ENCODE measurements around the gene APOD.
"Not testable (repeated sequence)": the region's sequence is repeated elsewhere in the genome, so short reads cannot be mapped to it uniquely, and the experiment has no call there.

DNA sequence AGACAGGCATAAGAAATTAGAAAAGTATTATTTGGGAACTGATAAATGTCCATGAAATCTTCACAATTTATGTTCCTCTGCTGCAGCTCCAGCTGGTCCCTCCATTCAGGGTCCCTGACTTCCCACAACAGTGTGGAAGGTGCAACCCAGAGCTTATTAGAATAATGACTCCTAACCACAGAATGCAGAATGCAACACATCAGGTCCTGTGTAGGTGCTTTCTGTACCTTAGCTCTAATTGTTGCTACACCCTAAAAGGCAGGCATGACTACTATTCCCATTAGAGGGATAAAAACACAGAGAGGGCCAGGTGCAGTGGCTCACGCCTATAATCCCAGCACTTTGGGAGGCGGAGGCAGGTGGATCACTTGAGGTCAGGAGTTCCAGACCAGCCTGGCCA lies 6.6 kb upstream of the APOD start:
- TF ChIP-seq, protein P1, sequence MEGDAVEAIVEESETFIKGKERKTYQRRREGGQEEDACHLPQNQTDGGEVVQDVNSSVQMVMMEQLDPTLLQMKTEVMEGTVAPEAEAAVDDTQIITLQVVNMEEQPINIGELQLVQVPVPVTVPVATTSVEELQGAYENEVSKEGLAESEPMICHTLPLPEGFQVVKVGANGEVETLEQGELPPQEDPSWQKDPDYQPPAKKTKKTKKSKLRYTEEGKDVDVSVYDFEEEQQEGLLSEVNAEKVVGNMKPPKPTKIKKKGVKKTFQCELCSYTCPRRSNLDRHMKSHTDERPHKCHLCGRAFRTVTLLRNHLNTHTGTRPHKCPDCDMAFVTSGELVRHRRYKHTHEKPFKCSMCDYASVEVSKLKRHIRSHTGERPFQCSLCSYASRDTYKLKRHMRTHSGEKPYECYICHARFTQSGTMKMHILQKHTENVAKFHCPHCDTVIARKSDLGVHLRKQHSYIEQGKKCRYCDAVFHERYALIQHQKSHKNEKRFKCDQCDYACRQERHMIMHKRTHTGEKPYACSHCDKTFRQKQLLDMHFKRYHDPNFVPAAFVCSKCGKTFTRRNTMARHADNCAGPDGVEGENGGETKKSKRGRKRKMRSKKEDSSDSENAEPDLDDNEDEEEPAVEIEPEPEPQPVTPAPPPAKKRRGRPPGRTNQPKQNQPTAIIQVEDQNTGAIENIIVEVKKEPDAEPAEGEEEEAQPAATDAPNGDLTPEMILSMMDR (IDR thresholded peaks at IDR 0.05), result not testable (repeated sequence)
- not testable (repeated sequence) for TF ChIP-seq EP300, POLR2A, POLR2AphosphoS5 (IDR thresholded peaks at IDR 0.05)
